ENCODE results near the gene DSC3. TPM values are rescaled to one million over a fixed set of nuclear protein-coding genes. Genes with fewer than 3 reads are reported as not detected.

The DSC3 gene
- total RNA-seq: 2.8 and 58.1 TPM in 2 replicates

DNA sequence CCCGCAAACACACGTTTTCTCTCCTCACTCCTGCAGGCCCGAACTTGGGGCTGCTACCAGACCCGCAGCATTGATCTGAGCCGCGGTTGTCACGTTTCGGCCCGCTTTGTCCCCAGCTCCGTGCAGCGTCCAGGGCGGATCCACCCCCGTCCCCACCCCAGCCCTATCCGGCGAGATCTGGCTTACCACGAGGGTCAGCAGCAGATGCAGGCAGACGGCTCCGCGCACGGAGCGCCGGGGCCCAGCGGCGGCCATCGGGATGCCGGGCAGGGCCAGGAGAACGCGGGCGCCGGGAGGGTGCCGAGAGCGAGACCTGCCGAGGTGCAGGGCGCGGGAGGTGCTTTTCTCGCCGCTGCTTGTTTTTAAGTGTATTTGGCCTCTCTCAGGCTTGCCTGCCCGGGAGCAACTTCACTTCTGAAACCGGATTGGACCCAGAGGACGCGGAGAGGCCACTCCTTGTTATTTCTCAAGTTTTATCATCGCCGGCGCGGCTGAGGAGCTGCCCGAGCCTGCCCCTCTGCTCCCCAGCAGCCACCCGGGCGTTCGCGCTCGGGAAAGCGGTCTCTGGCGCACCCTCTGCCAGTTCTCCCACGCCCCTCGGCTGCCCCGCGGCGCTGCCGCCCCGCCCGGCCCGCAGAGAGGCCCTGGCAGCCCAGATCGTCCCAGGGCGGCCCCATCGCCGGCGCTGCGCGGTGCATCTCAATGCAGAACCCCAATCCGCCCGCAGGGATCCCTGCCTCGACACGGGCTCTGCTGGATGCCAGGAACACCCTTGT is at the start of gene DSC3:
TSS of gene DSC3 (minus strand) at position 337 of the 776 bp plus-strand sequence. CDS start at position 255, 82 bp downstream.

Other genes with a start within 250 kb of the DSC3 start
- 0.09 and 3.7 TPM in 2 replicates for gene DSC2, start 59.7 kb upstream of the DSC3 start, total RNA-seq
- gene DSC1, start 120.1 kb upstream of the DSC3 start, total RNA-seq: under 0.01 TPM in 1 of 2 replicates, not detected in the other